Measurements from ENCODE around the gene HSD11B2. TPM values are rescaled to one million over a fixed set of nuclear protein-coding genes. Genes with fewer than 3 reads are reported as not detected.

Gene HSD11B2
- total RNA-seq, 1 experiment from 2014 or later = 33.4 TPM

DNA sequence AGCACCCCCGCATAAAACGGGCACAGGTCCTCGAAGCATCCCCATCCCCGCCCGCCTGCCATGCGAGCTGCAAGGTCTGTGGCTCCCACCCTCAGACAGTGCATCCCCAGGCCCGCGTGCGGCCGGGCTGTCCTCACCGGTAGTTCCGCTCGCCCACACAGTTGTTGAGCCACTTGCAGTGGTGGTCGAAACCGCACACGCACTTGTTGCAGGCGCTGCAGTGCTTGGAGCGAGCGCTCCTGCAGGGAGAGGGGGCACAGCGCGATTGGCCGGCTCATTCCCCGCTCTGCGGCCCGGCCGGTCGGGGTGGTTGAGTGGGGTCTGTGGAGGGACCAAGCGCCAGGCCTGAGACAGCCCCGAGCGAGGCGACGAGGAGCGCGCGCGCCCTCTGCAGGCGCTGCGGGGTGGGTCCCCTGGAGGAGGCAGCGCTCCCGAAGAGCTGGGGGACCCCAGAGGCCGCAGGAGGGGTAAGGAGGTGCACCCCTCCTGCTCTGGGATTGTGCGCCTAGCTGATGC lies 31.6 kb upstream of the HSD11B2 start (continued):
- TF ChIP-seq, protein P1, sequence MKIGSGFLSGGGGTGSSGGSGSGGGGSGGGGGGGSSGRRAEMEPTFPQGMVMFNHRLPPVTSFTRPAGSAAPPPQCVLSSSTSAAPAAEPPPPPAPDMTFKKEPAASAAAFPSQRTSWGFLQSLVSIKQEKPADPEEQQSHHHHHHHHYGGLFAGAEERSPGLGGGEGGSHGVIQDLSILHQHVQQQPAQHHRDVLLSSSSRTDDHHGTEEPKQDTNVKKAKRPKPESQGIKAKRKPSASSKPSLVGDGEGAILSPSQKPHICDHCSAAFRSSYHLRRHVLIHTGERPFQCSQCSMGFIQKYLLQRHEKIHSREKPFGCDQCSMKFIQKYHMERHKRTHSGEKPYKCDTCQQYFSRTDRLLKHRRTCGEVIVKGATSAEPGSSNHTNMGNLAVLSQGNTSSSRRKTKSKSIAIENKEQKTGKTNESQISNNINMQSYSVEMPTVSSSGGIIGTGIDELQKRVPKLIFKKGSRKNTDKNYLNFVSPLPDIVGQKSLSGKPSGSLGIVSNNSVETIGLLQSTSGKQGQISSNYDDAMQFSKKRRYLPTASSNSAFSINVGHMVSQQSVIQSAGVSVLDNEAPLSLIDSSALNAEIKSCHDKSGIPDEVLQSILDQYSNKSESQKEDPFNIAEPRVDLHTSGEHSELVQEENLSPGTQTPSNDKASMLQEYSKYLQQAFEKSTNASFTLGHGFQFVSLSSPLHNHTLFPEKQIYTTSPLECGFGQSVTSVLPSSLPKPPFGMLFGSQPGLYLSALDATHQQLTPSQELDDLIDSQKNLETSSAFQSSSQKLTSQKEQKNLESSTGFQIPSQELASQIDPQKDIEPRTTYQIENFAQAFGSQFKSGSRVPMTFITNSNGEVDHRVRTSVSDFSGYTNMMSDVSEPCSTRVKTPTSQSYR (CRISPR knock-in tag; IDR thresholded peaks at IDR 0.05) = 0 out of 2 replicates have a peak, but pooled peaks have one; percentile 32
- TF ChIP-seq, protein P2, sequence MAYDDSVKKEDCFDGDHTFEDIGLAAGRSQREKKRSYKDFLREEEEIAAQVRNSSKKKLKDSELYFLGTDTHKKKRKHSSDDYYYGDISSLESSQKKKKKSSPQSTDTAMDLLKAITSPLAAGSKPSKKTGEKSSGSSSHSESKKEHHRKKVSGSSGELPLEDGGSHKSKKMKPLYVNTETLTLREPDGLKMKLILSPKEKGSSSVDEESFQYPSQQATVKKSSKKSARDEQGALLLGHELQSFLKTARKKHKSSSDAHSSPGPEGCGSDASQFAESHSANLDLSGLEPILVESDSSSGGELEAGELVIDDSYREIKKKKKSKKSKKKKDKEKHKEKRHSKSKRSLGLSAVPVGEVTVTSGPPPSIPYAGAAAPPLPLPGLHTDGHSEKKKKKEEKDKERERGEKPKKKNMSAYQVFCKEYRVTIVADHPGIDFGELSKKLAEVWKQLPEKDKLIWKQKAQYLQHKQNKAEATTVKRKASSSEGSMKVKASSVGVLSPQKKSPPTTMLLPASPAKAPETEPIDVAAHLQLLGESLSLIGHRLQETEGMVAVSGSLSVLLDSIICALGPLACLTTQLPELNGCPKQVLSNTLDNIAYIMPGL (CRISPR knock-in tag; IDR thresholded peaks at IDR 0.05) = peak; percentile 85
- TF ChIP-seq, protein P3, sequence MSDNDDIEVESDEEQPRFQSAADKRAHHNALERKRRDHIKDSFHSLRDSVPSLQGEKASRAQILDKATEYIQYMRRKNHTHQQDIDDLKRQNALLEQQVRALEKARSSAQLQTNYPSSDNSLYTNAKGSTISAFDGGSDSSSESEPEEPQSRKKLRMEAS (CRISPR knock-in tag; IDR thresholded peaks at IDR 0.05) = peak; percentile 56
- TF ChIP-seq, protein P4, sequence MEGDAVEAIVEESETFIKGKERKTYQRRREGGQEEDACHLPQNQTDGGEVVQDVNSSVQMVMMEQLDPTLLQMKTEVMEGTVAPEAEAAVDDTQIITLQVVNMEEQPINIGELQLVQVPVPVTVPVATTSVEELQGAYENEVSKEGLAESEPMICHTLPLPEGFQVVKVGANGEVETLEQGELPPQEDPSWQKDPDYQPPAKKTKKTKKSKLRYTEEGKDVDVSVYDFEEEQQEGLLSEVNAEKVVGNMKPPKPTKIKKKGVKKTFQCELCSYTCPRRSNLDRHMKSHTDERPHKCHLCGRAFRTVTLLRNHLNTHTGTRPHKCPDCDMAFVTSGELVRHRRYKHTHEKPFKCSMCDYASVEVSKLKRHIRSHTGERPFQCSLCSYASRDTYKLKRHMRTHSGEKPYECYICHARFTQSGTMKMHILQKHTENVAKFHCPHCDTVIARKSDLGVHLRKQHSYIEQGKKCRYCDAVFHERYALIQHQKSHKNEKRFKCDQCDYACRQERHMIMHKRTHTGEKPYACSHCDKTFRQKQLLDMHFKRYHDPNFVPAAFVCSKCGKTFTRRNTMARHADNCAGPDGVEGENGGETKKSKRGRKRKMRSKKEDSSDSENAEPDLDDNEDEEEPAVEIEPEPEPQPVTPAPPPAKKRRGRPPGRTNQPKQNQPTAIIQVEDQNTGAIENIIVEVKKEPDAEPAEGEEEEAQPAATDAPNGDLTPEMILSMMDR (IDR thresholded peaks at IDR 0.05) = peak; percentile 80; the same call in 1 of the 2 replicates
- no peak for TF ChIP-seq ZNF396 (CRISPR knock-in tag; IDR thresholded peaks at IDR 0.05; ENCODE audit: borderline replicate concordance)
- TF ChIP-seq ZNF263 (CRISPR knock-in tag; IDR thresholded peaks at IDR 0.05; ENCODE audit: low read depth) = no peak
- no peak for TF ChIP-seq IRF2 (CRISPR knock-in tag; IDR thresholded peaks at IDR 0.05; ENCODE audit: borderline replicate concordance, low read depth)
- TF ChIP-seq, protein P5, sequence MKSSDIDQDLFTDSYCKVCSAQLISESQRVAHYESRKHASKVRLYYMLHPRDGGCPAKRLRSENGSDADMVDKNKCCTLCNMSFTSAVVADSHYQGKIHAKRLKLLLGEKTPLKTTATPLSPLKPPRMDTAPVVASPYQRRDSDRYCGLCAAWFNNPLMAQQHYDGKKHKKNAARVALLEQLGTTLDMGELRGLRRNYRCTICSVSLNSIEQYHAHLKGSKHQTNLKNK (CRISPR knock-in tag; IDR thresholded peaks at IDR 0.05) = no peak
- TF ChIP-seq SMAD3 (CRISPR knock-in tag; IDR thresholded peaks at IDR 0.05; ENCODE audit: borderline replicate concordance) = 0 out of 2 replicates have a peak, but pooled peaks have one; percentile 39
- TF ChIP-seq, protein P6, sequence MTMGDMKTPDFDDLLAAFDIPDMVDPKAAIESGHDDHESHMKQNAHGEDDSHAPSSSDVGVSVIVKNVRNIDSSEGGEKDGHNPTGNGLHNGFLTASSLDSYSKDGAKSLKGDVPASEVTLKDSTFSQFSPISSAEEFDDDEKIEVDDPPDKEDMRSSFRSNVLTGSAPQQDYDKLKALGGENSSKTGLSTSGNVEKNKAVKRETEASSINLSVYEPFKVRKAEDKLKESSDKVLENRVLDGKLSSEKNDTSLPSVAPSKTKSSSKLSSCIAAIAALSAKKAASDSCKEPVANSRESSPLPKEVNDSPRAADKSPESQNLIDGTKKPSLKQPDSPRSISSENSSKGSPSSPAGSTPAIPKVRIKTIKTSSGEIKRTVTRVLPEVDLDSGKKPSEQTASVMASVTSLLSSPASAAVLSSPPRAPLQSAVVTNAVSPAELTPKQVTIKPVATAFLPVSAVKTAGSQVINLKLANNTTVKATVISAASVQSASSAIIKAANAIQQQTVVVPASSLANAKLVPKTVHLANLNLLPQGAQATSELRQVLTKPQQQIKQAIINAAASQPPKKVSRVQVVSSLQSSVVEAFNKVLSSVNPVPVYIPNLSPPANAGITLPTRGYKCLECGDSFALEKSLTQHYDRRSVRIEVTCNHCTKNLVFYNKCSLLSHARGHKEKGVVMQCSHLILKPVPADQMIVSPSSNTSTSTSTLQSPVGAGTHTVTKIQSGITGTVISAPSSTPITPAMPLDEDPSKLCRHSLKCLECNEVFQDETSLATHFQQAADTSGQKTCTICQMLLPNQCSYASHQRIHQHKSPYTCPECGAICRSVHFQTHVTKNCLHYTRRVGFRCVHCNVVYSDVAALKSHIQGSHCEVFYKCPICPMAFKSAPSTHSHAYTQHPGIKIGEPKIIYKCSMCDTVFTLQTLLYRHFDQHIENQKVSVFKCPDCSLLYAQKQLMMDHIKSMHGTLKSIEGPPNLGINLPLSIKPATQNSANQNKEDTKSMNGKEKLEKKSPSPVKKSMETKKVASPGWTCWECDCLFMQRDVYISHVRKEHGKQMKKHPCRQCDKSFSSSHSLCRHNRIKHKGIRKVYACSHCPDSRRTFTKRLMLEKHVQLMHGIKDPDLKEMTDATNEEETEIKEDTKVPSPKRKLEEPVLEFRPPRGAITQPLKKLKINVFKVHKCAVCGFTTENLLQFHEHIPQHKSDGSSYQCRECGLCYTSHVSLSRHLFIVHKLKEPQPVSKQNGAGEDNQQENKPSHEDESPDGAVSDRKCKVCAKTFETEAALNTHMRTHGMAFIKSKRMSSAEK (CRISPR knock-in tag; IDR thresholded peaks at IDR 0.05; ENCODE audit: borderline replicate concordance) = no peak

DNA sequence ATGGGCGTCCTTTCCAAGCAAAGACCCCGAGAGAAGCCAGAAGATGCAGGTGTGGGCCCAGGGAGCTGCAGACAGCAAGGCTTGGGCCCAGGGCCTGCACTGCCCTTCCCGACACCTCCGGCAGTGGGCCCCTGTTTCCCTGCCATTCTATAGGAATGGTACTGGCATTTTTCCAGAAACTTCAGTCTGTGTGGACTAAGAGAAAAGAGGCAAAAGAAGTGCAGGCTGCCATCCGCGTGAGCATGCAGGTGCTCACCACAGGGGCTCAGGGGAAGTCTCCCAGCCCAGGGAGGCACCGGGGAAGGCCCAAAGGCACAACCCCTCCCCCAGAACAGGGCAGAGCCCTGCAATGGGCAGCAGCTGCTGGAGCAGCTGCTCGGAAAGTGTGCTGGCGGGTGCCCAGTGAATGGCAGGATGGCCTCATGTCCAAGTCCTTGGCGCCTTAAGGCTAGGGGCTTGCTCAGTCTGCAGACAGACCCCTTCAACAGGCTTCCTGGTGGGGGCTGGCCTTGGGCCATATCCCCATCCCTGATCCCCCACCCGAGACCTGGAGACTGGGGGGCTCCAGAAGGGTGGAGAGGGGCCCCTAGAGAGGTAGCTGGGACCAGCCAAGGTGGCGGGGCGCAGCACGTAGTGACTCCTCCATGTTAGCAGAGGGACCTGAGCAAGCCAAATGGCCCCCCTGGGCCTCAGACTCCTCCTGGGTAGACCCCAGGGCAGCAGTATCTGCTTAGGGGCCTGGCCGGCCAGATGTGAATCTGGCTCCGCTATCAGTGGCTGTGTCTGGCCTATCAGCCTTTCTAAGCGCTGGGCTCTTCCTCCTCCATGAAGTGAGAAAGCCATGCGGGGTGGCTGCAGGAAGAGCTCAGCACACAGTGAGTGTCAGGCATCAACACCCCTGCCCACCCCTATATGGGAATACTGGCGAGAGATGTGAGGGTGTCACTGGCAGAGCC lies 30.9 kb upstream of the HSD11B2 start:
- POLR2A ChIA-PET = interaction anchor here (0.6 kb wide), 2 partner anchors 107 to 115 kb away, joined by 3 to 4 read pairs; no protein-coding TSS in a partner anchor
- TF ChIP-seq, protein P2 (CRISPR knock-in tag; IDR thresholded peaks at IDR 0.05) = peak; percentile 56; the same call in 1 of the 2 replicates
- TF ChIP-seq SOX15 (CRISPR knock-in tag; IDR thresholded peaks at IDR 0.05) = no peak
- H3K4me3 Mint-ChIP-seq = no peak overlapping the region

More for the DNA sequence above, 30.9 kb upstream of the HSD11B2 start:
- peaks cover 33% of the 10 kb centered on the region for H3K4me1 Mint-ChIP-seq
- no peak for DNase-seq (ENCODE audit: low spot score)
- CTCF ChIA-PET = interaction anchor here (0.5 to 4.2 kb wide), 65 partner anchors 8 to 615 kb away, joined by 3 to 103 read pairs (median 6); partner anchors contain the start of genes ATP6V0D1, B3GNT9, DPEP2NB and ELMO3
- ATAC-seq = no peak
- H3K27ac Mint-ChIP-seq = no peak overlapping the region
- H3K9me3 Mint-ChIP-seq = no peaks in the 10 kb centered on the region
- peaks cover 38% of the 10 kb centered on the region for H3K27me3 Mint-ChIP-seq (ENCODE audit: low read depth)
- H3K36me3 Mint-ChIP-seq = no peaks in the 10 kb centered on the region
